ENCODE measurements around the gene ZSCAN5B. TPM values are rescaled to one million over a fixed set of nuclear protein-coding genes. Genes with fewer than 3 reads are reported as not detected.
A peak's percentile ranks its signal among the peaks of the same experiment; 100 is the strongest.

ZSCAN5B gene
- total and polyA plus RNA-seq, 9 of the 15 experiments (the other 6 are each of a cell fraction or from before 2014, with no cell fraction given), result 0.03 to 0.07 TPM; not detected in 7

DNA sequence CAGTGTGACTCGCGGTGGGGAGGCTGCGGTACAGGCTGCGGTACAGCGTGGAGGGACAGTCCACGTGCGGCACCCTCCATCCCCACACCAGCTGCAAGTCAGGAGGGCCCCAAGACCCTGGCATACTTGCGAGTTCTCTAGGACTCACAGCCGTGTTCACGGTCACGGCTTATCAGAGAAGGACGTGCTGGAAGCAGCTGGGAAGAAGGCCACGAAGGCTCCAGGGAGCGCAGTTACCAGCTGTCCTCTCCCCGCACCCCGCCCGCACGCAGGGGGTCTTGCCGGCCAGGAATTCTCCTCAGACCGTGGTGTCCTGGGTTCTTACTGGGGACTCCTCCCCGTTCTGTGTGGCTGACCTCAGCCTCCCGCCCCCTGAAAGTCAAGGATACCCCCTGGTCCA, 50.3 kb downstream of the ZSCAN5B start:
- ChIA-PET CTCF (ENCODE audit: low intra/inter-chr PET ratio) (no interaction called here), POLR2A (no interaction called here)
- H3K36me3 ChIP-seq (ENCODE audit: control insufficient read depth, insufficient read depth, low read length), result peaks cover 27% of the 10 kb centered on the region; the same call in 2 of the 3 replicates
- WGBS (ENCODE audit: insufficient coverage, low coverage, missing lambda C conversion rate), result 97% methylated on average over 19 of the region's 22 CpGs
- BruUV-seq (replicated peaks), result no TSS peak
- DNase-seq (ENCODE audit: extremely low read depth in 1 of 4, low spot score in 3 of 4), result no peak
- no peak overlapping the region for H3K9ac ChIP-seq (ENCODE audit: insufficient read depth in 1 of 2, low read depth in 2 of 2, low read length in 2 of 2)
- no peak overlapping the region for H3K4me2 ChIP-seq (ENCODE audit: insufficient read depth, low read length)
- no peak overlapping the region for H3K27ac ChIP-seq (ENCODE audit: extremely low read depth, low read depth, low read length)
- in situ Hi-C loops (cut with MboI), result loop anchor here (25.0 kb wide), 1 partner anchor 985 kb away; the partner anchor contains the start of genes DNAAF3 and TNNI3
- H4K20me1 ChIP-seq (replicated peaks; ENCODE audit: control insufficient read depth, insufficient read depth, low read length), result no peaks in the 10 kb centered on the region; the same call in 1 of the 2 replicates
- H3K4me3 ChIP-seq, result no peak overlapping the region
- intact Hi-C loops (cut with micrococcal nuclease), result no loop called here
- no peak overlapping the region for H2AFZ ChIP-seq (ENCODE audit: low read depth, low read length)
- H3K9me1 ChIP-seq (ENCODE audit: control insufficient read depth, insufficient read depth, low read length), result no peaks in the 10 kb centered on the region
- peaks cover 27% of the 10 kb centered on the region for H3K79me2 ChIP-seq (ENCODE audit: control insufficient read depth, insufficient read depth, low read length)
- no peak for FAIRE-seq
- no peak for ATAC-seq
- TF ChIP-seq RBFOX2 (IDR thresholded peaks at IDR 0.05; ENCODE audit: low read depth, low read length) (peak; percentile 48), ZBTB11 (CRISPR knock-in tag; IDR thresholded peaks at IDR 0.05) (no peak)
- no peaks in the 10 kb centered on the region for H3K27me3 ChIP-seq (ENCODE audit: control insufficient read depth in 2 of 2, insufficient read depth in 2 of 2, low read length in 2 of 2)
- H3K9me3 ChIP-seq (replicated peaks; ENCODE audit: control insufficient read depth, insufficient read depth, low read depth, low read length), result no peaks in the 10 kb centered on the region
- H3K4me1 ChIP-seq (replicated peaks in 1 of 2; ENCODE audit: control insufficient read depth in 2 of 2, insufficient read depth in 2 of 2, low read length in 2 of 2), result peaks cover 2 to 10% of the 10 kb centered on the region in 2 experiments; a peak in 4 of 5 replicates
